ENCODE measurements around the gene PHF21A. TPM values are rescaled to one million over a fixed set of nuclear protein-coding genes. Genes with fewer than 3 reads are reported as not detected.

The PHF21A gene
- total and polyA plus RNA-seq, 2 of the 8 experiments (the other 6 are each of a cell fraction or from before 2014, with no cell fraction given) = 17.6 to 40.3 TPM

GRCh38 chr11:45925550-45925949 lies 195.7 kb downstream of the PHF21A start:
- Histone ChIP-seq H3K4me2 (ENCODE audit: insufficient read depth in 1 of 2, low read depth in 2 of 2, low read length in 2 of 2) (no peak overlapping the region), H2BK20ac (ENCODE audit: low read length) (no peak overlapping the region), H3K79me2 (ENCODE audit: control insufficient read depth in 1 of 2, insufficient read depth in 2 of 2, low read length in 2 of 2) (peaks cover 0 to 11% of the 10 kb centered on the region in 2 experiments; a peak in 1 of 4 replicates), H2AK5ac (ENCODE audit: low read depth, low read length) (no peak overlapping the region), H3K14ac (ENCODE audit: insufficient read length) (no peak overlapping the region), H3K9ac (replicated peaks in 1 of 4; ENCODE audit: extremely low read depth in 1 of 4, low read depth in 3 of 4, low read length in 3 of 4) (no peak overlapping the region), H2BK5ac (ENCODE audit: low read depth, low read length) (no peak overlapping the region; the same call in 1 of the 2 replicates), H3K4me1 (replicated peaks in 1 of 4; ENCODE audit: control insufficient read depth in 3 of 4, insufficient read depth in 4 of 4, low read length in 3 of 4) (peaks cover 8 to 18% (median 13%) of the 10 kb centered on the region in 4 experiments), H3K4me3 (ENCODE audit: extremely low read depth in 1 of 4, insufficient read depth in 2 of 4, low read depth in 3 of 4, low read length in 4 of 4) (no peak overlapping the region), H2BK120ac (replicated peaks; ENCODE audit: low read depth, low read length) (no peak overlapping the region), H4K8ac (ENCODE audit: extremely low read depth, insufficient read depth, low read length) (no peak overlapping the region), H4K20me1 (replicated peaks in 1 of 2; ENCODE audit: control insufficient read depth in 1 of 2, insufficient read depth in 2 of 2, low read length in 2 of 2) (peaks cover 10 to 20% of the 10 kb centered on the region in 2 experiments), H3K23ac (ENCODE audit: insufficient read length) (no peak overlapping the region), H3K79me1 (ENCODE audit: low read depth, low read length) (peaks cover 15% of the 10 kb centered on the region), H2BK15ac (ENCODE audit: low read length) (no peak overlapping the region), H3K27me3 (replicated peaks in 1 of 4; ENCODE audit: control insufficient read depth in 3 of 4, extremely low read depth in 1 of 4, insufficient read depth in 3 of 4, low read length in 3 of 4) (peaks cover 0 to 9% (median 0%) of the 10 kb centered on the region in 4 experiments; a peak in 3 of 7 replicates), H2BK12ac (ENCODE audit: low read depth, low read length) (no peak overlapping the region), H3K4ac (replicated peaks; ENCODE audit: insufficient read length, low read depth, low read length) (no peak overlapping the region), H3K27ac (ENCODE audit: low read depth, low read length) (no peak overlapping the region), H3K36me3 (ENCODE audit: control insufficient read depth in 2 of 4, insufficient read depth in 4 of 4, low read length in 3 of 4) (peaks cover 2 to 35% (median 20%) of the 10 kb centered on the region in 4 experiments; a peak in 7 of 8 replicates), H3K9me3 (ENCODE audit: insufficient read depth in 2 of 2, low read depth in 1 of 2, low read length in 1 of 2) (no peaks in the 10 kb centered on the region), H4K91ac (replicated peaks; ENCODE audit: insufficient read length, low read length) (no peak overlapping the region), H2AFZ (ENCODE audit: low read length) (no peak overlapping the region), H4K5ac (ENCODE audit: insufficient read length, low read depth, low read length) (no peak overlapping the region), H3K23me2 (ENCODE audit: low read depth, low read length) (peaks cover 12% of the 10 kb centered on the region; the same call in 1 of the 2 replicates), H3K56ac (replicated peaks; ENCODE audit: insufficient read length, low read depth, low read length) (no peak overlapping the region), H3K18ac (ENCODE audit: extremely low read depth, low read length) (no peak overlapping the region)
- FAIRE-seq (no peak), DNase-seq (ENCODE audit: low read depth in 1 of 2, low spot score in 2 of 2) (no peak)
- CTCF ChIA-PET (ENCODE audit: partially characterized antibody) = interaction anchor here (0.8 to 4.0 kb wide), 2 partner anchors 16 to 52 kb away, joined by 3 to 26 read pairs; no protein-coding TSS in a partner anchor
- POLR2A ChIA-PET (ENCODE audit: partially characterized antibody) = interaction anchor here (1.4 to 9.8 kb wide), 5 partner anchors 10 to 53 kb away, joined by 3 to 115 read pairs (median 5); no protein-coding TSS in a partner anchor
- WGBS, 2 experiments (ENCODE audit: extremely low coverage in 1 of 2, insufficient coverage in 1 of 2, insufficient read length in 1 of 2, insufficient replicate concordance in 2 of 2, low coverage in 1 of 2, low lambda C conversion rate in 2 of 2, missing lambda C conversion rate in 1 of 2) = 87% methylated on average over 3 of the region's 3 CpGs; no CpG with 5 or more reads in 1 of the 2 experiments
- TF ChIP-seq GABPA (IDR thresholded peaks at IDR 0.05; ENCODE audit: borderline replicate concordance, insufficient read depth, low read length) = no peak
- TF ChIP-seq, protein P1, sequence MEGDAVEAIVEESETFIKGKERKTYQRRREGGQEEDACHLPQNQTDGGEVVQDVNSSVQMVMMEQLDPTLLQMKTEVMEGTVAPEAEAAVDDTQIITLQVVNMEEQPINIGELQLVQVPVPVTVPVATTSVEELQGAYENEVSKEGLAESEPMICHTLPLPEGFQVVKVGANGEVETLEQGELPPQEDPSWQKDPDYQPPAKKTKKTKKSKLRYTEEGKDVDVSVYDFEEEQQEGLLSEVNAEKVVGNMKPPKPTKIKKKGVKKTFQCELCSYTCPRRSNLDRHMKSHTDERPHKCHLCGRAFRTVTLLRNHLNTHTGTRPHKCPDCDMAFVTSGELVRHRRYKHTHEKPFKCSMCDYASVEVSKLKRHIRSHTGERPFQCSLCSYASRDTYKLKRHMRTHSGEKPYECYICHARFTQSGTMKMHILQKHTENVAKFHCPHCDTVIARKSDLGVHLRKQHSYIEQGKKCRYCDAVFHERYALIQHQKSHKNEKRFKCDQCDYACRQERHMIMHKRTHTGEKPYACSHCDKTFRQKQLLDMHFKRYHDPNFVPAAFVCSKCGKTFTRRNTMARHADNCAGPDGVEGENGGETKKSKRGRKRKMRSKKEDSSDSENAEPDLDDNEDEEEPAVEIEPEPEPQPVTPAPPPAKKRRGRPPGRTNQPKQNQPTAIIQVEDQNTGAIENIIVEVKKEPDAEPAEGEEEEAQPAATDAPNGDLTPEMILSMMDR (IDR thresholded peaks at IDR 0.05; ENCODE audit: control extremely low read depth in 1 of 3, insufficient read depth in 1 of 3, low read depth in 1 of 3, low read length in 3 of 3) = no peak
